Measurements from ENCODE around the gene CCDC196.
"Not testable (repeated sequence)": the region's sequence is repeated elsewhere in the genome, so short reads cannot be mapped to it uniquely, and the experiment has no call there.

Gene CCDC196

DNA sequence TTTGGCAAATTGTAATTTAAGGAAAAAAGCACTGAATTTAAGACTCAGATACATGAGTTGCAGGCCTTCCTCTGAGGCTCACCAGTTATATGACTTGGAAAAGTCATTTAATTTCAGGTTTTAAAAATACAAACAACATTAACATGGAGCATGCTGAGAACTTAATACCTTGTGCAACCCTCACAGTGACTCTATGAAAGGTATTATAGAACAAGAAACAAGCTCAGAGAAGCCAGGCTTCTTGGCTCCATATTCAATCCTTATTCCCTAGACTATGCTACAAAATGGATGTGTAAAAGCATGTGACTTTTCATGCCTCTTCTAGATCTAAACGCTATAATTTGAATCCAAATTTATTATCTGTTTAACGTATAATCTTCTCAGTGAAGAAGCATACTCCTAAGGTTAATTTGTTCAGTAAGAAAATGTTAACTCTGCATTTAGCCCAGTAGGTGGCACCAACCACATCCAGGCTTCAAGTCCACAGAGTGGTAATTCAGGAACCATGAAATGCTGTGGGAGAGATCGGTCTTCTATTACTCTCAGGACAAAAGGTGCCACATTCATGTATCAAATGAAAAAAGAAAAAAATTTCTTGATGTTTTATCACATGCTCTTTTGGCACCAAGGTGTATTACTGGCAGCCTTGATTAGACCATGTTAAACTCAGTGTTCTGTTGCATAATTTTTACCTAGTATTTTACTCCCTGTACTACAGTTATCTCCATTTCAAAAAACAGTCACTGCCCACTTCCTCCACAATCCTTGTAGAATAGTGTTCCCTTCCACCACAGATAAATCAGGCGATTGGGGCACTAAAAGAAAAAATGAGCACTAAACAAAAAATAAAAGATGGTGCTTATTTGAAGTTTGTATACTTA lies 9.3 kb downstream of the CCDC196 start:
- peak; percentile 80 for DNase-seq (ENCODE audit: low read depth, low spot score)

DNA sequence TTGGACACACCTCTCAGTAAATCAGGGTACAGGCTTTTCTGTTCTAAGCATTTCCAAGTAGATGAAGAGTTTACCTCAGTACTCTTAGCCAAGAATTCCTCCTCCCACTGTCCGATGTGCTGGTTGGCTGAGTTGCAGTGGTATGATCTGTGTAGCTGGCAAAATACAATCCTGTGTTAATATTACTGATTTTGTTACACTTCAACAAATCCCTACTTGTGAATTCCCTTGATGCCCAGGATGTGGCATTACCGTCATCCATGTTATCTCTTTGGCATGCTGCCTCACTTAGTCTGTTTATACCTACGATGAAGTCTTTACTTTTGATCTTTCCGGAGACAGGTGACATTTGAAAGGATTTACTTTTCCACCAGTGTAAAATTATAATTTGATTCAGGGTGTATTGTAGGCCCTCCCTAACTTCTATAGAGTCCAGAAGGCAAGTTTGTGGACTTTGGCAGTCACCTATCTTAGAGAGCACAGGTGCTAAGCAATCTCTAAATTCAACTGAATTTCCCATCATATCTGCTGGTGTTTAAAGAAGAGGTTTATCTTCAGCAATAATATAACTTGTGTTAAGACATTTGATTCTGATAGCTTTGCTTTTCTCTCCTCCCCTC lies 10.1 kb downstream of the CCDC196 start:
- no peak for DNase-seq (ENCODE audit: low read depth, low spot score)

DNA sequence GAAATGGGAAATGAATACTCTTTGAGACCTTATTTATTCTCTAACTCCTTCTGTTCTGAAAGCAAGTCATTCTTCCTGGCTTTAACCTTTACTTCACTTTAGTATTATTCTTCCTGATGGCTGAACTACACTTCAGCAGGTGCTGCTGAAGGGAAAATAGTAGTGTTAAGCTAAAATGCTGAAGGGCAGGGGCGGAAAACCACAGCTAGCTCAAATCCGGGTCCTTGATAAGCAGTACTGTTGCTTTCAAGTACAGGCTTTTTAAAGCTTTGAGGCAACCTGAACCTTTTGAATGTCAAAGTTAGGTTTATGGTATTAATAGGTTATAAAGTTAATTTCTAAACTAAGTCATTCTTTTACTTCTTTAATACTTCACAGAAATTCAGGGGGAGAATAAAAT lies 10.7 kb downstream of the CCDC196 start:
- no peak for DNase-seq (ENCODE audit: low read depth, low spot score)

DNA sequence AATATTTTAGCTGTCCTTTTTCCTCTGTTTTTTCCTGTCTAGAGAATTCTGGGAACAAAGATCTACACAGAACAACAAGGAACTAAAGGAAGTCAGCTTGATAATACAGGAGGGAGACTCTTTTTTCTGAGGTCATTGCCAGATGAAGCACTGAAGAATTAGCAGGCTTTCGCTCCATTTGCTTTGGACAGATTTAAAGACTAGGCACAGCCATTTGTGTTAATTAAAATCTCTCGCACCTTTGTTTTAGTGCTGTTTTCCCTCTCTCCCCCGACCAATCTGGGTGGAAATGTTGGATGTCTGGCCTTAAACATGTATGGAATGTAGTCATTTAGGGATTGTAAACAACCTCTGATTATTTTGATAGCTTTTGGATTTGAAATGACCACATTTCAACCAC lies 12.1 kb downstream of the CCDC196 start:
- DNase-seq (ENCODE audit: low read depth, low spot score): peak; percentile 11

DNA sequence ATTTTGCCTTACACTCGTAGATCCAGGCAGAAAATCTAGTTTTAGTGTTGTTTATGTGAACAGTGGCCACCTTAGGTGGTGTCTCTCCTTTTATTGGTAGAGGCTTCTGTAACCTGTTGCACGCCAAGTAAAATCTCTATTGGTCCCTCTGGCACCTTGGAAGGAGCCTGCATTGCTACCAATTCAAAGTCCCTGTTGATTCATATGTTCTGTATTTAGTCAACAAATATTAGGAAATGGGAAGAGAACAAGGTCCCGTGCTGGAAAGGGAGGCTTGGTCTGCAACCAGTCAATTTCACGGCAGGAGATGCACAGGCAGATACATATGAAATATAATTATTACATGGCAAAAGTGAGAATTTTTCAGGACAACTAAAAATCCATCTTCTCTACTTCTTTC lies 15.4 kb downstream of the CCDC196 start:
- DNase-seq (ENCODE audit: low read depth, low spot score): no peak

DNA sequence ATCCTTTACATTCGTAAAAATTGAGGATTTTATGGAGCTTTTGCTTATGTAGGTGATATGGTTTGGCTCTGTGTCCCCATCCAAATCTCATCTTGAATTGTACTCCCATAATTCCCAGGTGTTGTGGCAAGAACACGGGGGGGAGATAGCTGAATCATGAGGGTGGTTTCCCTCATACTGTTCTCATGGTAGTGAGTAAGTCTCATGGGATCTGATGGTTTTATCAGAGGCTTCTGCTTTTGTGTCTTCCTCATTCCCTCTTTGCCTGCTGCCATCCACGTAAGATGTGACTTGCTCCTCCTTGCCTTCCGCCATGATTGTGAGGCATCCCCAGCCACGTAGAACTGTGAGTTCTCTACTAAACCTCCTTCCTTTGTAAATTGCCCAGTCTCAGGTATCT lies 16.7 kb downstream of the CCDC196 start:
- DNase-seq (ENCODE audit: low read depth, low spot score): not testable (repeated sequence)

DNA sequence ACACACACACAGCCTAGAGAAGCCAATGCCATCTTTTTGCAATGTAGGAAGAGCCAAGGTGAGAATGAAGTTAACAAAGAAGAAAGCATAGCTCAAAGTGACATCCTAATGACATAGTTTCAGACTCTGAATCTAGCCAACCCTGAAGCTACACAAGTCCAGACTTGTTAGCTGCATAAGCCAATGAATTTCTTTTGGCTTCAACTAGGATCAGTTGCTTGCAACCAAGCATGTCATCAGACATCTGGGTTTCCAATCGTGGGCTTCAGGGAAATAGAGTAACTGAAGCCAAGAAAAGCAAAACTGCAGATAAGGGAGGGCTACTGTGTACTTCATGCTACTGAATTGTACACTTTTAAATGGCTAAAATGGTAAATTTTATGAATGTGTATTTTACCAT lies 17.4 kb downstream of the CCDC196 start:
- DNase-seq (ENCODE audit: low read depth, low spot score): peak; percentile 73

DNA sequence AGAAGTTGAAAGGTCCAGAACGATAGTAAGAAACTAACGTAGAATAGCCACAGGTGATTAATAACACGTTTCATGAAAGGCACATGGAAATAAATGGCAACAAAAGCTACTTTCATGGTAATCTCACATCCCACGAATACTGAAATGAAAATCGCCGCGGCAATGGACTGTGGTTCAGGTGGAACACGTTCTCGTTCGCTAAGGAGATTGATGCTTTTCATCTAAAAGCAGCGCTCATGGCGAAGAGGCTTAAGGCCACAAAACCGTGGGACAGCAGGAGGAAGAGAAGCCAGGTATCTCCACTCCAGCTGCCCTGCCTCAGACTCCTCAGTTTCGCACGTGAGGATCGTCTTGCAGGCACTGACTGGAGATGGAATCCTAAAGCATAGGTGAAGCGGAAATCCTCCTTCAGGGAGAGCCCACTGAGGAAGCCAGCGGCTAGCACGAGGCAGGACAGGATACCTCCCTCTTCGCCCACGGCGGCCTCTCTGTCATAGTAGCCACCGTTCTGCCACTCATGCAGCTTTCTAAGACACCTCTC lies 21.1 kb downstream of the CCDC196 start:
- no peak for DNase-seq (ENCODE audit: low read depth, low spot score)

DNA sequence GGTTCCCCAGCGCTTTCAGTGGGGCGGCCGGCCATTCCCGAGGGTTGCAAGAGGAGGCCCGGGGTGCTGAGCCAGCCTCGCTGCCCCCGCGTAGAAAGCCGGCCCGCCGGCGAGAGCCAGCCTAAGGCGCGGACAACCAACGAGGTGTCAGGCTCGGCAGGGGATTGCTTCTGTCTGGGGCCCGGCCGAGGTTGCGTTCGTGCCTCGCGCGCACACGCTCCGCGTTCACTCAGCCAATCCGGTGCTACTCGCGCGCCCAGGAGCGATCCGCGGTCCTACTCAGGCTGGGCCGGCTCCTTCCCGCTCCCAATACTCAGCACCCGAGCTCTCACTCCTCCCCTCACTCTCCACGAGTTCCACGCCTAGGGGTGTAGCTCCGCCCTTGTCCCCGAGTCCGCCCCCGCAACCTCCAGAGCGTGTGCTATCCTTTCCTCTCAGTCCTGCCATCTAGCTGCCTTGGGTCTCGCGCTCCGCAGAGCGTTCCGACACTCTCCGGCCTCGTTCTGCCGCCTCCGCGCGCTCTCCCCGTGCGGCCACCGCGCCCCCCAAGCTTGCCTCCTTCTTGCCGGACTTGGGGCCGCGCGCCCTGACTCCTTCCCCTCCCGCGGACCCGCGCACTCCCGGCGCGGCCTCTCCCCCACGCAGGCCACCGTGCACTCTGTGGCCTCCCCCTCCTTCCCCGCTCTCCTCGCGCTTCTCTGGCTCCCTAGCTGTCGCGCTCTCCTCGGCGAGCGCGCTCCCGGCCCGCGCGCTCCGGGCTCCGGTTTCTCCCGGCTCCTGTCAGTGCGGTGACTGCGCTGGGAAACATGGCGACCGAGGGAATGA lies 21.8 kb downstream of the CCDC196 start, which contains the start of gene GPHN:
Gene GPHN, plus strand, starts transcription at position 426 of the 825 bp plus-strand sequence.
- peak; percentile 99 for DNase-seq (ENCODE audit: low read depth, low spot score)

DNA sequence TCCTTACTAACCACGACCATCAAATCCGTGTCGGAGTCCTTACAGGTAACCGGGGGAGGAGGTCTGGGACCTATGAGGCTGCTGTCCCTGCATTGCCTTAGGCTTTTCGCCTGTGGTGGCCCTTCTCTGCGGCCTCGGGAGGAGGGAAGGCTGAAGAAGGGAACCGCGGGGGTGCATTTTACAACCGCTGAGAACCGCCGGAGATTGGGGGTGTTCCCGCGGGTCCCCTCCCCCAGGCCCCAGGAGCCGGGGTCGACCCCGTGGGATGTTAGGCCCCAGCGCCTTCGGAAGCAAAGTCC lies 22.3 kb downstream of the CCDC196 start:
- DNase-seq (ENCODE audit: low read depth, low spot score): no peak

DNA sequence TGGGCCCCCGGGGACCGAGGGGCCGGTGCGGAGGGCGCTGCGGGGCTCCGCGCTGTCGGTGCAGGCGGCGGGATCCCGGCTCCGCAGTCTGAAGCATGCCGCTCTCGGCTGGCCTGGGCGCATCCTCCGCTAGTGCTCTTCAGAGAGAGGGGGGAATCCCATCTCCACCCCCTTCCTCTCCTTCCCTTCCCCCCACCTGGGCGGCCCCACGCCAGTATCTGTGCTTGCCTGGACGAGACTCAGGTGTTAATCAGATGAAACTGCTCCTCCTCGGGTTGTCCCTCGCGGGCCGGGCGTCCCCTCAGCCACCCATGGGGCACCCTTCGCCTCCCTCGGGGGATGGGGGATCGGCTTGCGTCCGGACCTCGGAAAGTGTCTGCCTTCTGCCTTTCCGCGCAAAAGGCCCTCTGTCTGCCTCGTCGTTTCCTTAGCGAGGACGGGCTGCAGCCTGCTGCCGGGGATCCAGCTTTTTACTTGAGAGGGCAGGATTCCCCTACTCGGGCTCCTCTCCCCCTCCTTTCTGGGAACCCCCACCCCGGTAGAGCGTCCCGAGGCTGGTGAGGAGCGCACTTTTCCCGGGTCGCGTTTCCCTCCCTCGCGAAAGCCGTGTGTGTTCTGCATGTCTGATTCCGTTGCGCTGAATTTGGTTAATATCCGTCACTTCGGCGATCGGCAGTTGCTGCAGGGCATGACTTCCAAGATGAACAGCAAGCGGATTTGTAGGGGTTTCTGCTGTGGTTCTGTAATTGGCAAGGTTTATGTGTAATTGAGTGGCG lies 22.9 kb downstream of the CCDC196 start:
- DNase-seq (ENCODE audit: low read depth, low spot score): peak; percentile 48

DNA sequence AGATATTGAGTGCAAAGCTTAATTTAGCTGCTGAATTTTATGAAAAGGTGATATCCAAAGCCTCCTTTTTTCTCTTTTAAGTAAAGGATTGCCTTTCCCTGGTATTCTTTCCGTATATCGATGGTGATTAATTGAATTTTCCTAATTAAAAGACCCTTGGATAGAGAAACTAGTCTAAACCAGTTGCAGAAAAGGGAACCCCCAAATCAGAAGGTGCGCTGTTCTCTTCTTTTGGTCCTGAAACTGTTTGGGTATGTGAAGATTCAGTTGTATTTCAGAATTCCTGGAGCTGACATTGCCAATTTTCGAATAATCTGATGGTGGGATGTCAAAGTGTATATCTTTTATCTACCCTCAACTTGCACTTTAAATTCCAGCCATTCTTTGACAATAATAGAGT lies 23.7 kb downstream of the CCDC196 start:
- peak; percentile 25 for DNase-seq (ENCODE audit: low read depth, low spot score)

DNA sequence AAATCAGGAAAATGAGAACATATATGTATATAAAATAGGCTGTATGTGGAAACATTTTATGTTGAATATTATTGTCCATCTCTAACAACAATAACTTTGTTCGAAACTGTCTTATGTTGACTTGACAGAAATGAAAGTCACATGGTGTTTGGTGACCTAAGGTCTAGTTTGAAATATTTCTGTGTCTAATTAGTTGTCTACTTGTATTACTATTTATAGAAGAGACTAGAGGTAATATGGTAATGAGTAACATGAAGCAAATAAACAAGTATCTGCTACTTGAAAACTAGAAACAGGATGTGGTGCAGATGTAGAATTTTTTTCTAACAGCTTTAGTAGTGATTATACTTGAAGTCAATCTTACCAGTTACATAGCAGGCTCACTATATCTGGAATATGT lies 25.7 kb downstream of the CCDC196 start:
- no peak for DNase-seq (ENCODE audit: low read depth, low spot score)

DNA sequence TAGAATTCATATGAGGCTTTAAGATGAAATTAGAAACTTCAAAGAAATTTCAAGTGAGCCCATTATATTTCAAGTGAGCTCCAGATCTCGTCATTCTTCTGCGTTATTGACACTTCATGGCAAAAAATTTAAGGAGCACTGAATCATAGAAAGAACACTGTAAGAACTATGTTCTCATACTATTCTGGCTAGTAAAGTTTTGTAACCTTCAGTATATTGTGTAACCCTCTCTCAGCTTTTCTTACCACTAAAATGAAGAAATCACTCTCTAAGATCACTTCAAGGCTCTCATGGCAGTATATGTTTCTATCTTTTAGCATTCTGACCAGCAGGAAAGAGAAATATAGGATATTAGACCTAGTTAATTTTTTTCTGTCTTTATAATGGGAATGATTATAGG lies 28.0 kb downstream of the CCDC196 start:
- DNase-seq (ENCODE audit: low read depth, low spot score): no peak

DNA sequence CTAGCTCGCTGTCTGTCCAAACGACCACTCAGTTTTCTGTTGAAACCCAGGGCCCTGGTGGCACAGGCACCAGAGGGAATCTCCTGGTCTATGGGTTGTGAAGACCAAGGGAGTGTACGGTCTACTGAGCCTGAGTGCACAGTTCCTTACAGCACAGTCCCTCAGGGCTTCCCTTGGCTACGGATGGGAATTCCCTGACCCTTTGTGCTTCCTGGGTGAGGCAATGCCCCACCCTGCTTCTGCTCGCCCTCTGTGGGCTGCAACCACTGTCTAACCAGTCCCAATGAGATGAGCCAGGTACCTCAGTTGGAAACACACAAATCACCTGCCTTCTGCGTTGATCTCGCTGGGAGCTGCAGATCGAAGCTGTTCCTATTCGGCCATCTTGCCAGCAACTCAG lies 44.4 kb downstream of the CCDC196 start:
- DNase-seq (ENCODE audit: low read depth, low spot score): no peak

DNA sequence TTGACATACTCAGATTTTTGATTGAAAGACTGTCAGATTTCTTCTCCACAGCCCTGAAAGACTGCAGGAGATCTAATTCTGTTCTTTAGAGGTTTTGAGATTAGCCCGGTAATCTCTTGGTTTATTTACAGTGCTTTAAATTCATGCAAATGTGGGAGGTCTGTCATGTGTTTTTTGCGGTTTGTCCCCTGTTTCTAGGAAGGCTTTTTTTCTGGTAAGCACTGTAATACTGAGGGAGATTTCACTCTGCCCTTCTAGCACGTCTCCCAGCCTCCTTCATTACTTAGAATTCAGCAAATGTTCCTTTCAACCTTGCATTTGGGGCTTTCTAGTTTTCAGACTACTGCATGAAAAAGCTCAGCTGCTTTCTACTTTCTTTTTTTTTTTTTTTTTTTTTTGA lies 52.9 kb downstream of the CCDC196 start:
- peak; percentile 2 for DNase-seq (ENCODE audit: low read depth, low spot score)

DNA sequence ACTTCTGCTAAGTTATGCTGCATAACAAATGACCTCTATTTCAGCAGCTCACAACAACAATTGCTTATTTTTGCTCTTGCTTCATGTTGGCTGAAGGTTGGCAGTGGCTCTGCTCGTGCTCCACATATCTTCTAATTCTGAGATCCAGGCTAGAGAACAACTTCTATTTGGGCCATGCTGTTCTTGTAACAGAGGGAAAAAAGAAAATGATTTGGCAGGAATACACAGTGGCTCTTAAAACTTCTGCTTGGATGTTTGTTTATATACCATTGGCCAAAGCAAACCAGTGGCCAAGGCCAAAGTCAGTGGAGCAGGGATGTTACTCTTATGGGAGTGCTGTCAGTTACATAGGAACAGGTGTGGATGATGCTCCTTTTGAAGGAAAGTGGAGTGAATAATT lies 53.9 kb downstream of the CCDC196 start:
- DNase-seq (ENCODE audit: low read depth, low spot score): no peak

DNA sequence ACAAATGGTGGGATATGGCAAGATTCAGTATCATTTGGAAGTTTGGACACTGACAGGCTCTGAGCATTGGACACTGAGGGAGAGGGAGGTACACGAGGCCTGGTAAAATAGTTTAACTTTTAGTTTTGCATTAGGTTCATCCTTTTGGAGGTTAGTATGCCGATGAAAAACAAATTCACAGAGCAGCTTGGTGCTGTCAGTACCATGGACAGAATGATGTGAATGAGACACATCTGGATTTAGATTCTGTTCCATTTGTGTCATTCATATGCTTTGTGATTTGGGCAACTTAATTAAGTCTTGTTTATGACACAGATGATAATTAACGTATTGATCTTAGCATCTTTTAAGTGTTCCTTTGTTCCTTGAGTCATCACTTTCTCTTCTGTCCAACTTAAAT lies 55.5 kb downstream of the CCDC196 start:
- DNase-seq (ENCODE audit: low read depth, low spot score): no peak

DNA sequence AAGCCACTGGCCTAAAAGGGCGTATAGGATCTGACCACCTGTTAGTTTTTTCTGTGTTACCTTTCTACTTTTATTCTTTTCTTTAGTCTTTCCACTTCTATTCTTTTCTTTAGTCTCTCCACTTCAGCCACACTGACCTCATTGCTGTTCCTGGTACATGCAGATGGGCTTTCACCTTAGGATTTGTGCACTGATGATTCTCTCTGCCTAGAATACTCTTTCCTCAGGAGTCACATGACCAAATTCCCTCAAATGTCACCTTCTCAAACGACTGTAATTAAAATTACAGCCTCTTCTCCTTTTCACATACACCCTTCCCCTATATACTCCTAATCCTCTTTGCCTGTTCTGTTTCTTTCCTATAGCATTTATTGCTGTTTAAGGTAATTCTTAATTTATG lies 57.8 kb downstream of the CCDC196 start:
- no peak for DNase-seq (ENCODE audit: low read depth, low spot score)

DNA sequence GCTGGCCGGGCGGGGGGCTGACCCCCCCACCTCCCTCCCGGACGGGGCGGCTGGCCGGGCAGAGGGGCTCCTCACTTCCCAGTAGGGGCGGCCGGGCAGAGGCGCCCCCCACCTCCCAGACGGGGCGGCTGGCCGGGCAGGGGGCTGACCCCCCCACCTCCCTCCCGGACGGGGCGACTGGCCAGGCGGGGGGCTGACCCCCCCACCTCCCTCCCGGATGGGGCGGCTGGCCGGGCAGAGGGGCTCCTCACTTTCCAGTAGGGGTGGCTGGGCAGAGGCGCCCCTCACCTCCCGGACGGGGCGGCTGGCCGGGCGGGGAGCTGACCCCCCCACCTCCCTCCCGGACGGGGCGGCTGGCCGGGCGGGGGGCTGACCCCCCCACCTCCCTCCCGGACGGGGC lies 59.0 kb downstream of the CCDC196 start:
- not testable (repeated sequence) for DNase-seq (ENCODE audit: low read depth, low spot score)

DNA sequence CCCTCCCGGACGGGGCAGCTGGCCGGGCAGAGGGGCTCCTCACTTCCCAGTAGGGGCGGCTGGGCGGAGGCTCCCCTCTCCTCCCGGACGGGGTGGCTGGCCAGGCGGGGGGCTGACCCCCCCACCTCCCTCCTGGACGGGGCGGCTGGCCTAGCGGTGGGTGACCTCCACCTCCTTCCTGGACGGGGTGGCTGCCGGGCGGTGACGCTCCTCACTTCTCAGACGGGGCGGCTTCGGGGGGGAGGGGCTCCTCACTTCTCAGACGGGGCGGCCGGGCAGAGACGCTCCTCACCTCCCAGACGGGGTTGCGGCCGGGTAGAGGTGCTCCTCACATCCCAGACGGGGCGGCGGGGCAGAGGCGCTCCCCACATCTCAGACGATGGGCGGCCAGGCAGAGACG lies 59.6 kb downstream of the CCDC196 start:
- not testable (repeated sequence) for DNase-seq (ENCODE audit: low read depth, low spot score)
